ENCODE data around the gene BHLHE40. TPM values are rescaled to one million over a fixed set of nuclear protein-coding genes. Genes with fewer than 3 reads are reported as not detected.

BHLHE40 gene
- total and polyA plus RNA-seq, 2 experiments from 2014 or later, result 1.7 to 2.2 TPM

DNA sequence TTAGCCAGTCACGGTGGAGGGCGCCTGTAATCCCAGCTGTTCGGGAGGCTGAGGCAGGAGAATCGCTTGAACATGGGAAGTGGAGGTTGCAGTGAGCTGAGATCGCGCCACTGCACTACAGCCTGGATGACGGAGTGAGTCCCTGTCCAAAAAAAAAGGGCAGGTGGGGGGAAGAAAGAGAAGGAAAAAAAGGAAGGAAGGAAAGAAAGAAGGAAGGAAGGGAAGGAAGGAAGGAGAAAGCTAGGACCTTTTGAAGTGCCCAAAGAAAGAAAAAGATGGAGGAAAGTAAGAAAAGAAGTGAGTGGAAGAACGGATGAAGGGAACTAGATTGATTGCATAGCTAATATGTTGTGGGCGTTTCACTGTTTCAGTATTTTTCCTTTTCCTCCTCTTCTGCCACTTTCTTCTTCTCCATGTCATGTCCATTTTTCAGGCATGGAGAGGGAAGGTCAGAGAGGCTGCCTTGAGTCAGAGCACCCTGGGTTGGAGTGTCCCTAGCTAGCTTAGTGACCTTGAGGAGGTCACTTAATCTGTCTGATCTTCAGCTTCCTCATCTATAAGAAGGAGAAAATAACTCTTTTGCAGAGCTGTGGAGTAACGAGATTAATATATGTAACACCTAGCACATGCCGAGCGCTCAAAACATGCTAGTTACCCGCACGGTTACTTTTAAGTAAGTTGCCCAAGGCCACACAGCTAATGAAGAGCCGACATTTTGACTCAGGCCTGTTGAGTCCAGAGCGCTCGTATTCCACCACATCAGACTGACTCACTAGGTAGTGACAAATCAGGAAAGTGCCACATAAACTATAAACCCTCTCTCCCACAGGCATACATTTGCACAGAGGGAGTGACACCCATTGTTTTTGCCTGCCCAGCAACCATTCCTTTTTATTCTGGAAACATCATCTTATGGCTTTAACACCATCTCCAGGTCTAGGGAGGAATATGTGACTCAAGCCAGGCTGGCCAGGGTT, 42.2 kb downstream of the BHLHE40 start (continued):
- TF ChIP-seq, protein P1, sequence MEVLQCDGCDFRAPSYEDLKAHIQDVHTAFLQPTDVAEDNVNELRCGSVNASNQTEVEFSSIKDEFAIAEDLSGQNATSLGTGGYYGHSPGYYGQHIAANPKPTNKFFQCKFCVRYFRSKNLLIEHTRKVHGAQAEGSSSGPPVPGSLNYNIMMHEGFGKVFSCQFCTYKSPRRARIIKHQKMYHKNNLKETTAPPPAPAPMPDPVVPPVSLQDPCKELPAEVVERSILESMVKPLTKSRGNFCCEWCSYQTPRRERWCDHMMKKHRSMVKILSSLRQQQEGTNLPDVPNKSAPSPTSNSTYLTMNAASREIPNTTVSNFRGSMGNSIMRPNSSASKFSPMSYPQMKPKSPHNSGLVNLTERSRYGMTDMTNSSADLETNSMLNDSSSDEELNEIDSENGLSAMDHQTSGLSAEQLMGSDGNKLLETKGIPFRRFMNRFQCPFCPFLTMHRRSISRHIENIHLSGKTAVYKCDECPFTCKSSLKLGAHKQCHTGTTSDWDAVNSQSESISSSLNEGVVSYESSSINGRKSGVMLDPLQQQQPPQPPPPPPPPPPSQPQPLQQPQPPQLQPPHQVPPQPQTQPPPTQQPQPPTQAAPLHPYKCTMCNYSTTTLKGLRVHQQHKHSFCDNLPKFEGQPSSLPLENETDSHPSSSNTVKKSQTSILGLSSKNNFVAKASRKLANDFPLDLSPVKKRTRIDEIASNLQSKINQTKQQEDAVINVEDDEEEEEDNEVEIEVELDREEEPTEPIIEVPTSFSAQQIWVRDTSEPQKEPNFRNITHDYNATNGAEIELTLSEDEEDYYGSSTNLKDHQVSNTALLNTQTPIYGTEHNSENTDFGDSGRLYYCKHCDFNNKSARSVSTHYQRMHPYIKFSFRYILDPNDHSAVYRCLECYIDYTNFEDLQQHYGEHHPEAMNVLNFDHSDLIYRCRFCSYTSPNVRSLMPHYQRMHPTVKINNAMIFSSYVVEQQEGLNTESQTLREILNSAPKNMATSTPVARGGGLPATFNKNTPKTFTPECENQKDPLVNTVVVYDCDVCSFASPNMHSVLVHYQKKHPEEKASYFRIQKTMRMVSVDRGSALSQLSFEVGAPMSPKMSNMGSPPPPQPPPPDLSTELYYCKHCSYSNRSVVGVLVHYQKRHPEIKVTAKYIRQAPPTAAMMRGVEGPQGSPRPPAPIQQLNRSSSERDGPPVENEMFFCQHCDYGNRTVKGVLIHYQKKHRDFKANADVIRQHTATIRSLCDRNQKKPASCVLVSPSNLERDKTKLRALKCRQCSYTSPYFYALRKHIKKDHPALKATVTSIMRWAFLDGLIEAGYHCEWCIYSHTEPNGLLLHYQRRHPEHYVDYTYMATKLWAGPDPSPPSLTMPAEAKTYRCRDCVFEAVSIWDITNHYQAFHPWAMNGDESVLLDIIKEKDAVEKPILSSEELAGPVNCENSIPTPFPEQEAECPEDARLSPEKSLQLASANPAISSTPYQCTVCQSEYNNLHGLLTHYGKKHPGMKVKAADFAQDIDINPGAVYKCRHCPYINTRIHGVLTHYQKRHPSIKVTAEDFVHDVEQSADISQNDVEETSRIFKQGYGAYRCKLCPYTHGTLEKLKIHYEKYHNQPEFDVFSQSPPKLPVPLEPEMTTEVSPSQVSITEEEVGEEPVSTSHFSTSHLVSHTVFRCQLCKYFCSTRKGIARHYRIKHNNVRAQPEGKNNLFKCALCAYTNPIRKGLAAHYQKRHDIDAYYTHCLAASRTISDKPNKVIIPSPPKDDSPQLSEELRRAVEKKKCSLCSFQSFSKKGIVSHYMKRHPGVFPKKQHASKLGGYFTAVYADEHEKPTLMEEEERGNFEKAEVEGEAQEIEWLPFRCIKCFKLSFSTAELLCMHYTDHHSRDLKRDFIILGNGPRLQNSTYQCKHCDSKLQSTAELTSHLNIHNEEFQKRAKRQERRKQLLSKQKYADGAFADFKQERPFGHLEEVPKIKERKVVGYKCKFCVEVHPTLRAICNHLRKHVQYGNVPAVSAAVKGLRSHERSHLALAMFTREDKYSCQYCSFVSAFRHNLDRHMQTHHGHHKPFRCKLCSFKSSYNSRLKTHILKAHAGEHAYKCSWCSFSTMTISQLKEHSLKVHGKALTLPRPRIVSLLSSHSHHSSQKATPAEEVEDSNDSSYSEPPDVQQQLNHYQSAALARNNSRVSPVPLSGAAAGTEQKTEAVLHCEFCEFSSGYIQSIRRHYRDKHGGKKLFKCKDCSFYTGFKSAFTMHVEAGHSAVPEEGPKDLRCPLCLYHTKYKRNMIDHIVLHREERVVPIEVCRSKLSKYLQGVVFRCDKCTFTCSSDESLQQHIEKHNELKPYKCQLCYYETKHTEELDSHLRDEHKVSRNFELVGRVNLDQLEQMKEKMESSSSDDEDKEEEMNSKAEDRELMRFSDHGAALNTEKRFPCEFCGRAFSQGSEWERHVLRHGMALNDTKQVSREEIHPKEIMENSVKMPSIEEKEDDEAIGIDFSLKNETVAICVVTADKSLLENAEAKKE (CRISPR knock-in tag; IDR thresholded peaks at IDR 0.05), result no peak
- no peak for TF ChIP-seq ZNF331 (CRISPR knock-in tag; IDR thresholded peaks at IDR 0.05; ENCODE audit: low read depth)

DNA sequence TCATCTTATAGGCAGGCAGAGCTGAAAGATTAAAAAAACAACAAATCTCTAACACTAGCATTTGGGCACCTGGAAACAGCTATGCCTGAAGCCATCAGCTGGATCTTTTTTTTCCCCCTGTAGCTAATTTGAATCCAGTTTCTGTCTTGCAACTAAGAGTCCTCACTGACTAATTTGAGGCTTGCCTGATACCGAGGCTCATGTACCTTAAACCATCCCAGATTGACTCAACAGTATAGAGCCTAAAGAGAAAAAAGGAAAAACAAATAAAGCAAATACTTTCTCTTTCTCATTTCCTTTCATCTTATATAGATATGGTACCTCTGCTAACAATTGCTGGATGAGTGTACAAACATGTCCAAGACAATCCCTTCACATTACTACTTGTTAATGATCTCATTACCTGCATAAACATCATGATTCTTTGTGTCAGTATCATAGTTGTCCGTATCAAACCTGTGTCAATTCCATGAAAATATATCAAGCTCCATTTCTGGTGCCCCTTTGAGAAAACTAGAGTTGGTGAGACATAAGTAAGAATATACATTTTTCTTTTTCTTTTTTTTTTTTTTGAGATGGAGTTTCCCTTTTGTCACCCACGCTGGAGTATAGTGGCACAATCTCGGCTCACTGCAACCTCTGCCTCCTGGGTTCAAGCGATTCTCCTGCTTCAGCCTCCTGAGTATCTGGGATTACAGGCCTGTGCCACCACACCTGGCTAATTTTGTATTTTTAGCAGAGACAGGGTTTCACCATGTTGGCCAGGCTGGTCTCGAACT, 43.1 kb downstream of the BHLHE40 start:
- no peak overlapping the region for H2AFZ ChIP-seq
- no peaks in the 10 kb centered on the region for H4K20me1 ChIP-seq (replicated peaks; ENCODE audit: insufficient read depth)
- H3F3A ChIP-seq (replicated peaks; ENCODE audit: low read depth), result no peaks in the 10 kb centered on the region
- no peak overlapping the region for H3K27ac ChIP-seq (ENCODE audit: low read depth)
- H3K4me3 ChIP-seq, result no peak overlapping the region
- 0 out of 2 replicates have a peak, but pooled peaks cover 6% of the 10 kb centered on the region for H3K4me1 ChIP-seq (ENCODE audit: insufficient read depth)
- H3K27me3 ChIP-seq (ENCODE audit: insufficient read depth), result peaks cover 3% of the 10 kb centered on the region; the same call in 1 of the 2 replicates
- H3K27me3 Mint-ChIP-seq (ENCODE audit: insufficient read depth, low read depth, poor library complexity), result peaks cover 5% of the 10 kb centered on the region
- H3K4me1 Mint-ChIP-seq, result peaks cover 6% of the 10 kb centered on the region; the same call in 2 of the 3 replicates
- no peak overlapping the region for H3K4me3 Mint-ChIP-seq
- no peaks in the 10 kb centered on the region for H3K79me2 ChIP-seq (replicated peaks; ENCODE audit: insufficient read depth)
- no peaks in the 10 kb centered on the region for H3K36me3 Mint-ChIP-seq (ENCODE audit: low read depth)
- ATAC-seq, result no peak
- H3K9me3 Mint-ChIP-seq, result no peaks in the 10 kb centered on the region; the same call in 2 of the 3 replicates
- DNase-seq (ENCODE audit: low spot score), result no peak
- no peaks in the 10 kb centered on the region for H3K36me3 ChIP-seq (ENCODE audit: insufficient read depth)
- H3K9me2 ChIP-seq (ENCODE audit: insufficient read depth), result no peaks in the 10 kb centered on the region
- TF ChIP-seq ZNF331 (CRISPR knock-in tag; IDR thresholded peaks at IDR 0.05; ENCODE audit: low read depth) (no peak), ZNF114 (CRISPR knock-in tag; IDR thresholded peaks at IDR 0.05) (no peak), JUNB (IDR thresholded peaks at IDR 0.05; ENCODE audit: unreplicated experiment) (no peak)
- TF ChIP-seq, protein P2, sequence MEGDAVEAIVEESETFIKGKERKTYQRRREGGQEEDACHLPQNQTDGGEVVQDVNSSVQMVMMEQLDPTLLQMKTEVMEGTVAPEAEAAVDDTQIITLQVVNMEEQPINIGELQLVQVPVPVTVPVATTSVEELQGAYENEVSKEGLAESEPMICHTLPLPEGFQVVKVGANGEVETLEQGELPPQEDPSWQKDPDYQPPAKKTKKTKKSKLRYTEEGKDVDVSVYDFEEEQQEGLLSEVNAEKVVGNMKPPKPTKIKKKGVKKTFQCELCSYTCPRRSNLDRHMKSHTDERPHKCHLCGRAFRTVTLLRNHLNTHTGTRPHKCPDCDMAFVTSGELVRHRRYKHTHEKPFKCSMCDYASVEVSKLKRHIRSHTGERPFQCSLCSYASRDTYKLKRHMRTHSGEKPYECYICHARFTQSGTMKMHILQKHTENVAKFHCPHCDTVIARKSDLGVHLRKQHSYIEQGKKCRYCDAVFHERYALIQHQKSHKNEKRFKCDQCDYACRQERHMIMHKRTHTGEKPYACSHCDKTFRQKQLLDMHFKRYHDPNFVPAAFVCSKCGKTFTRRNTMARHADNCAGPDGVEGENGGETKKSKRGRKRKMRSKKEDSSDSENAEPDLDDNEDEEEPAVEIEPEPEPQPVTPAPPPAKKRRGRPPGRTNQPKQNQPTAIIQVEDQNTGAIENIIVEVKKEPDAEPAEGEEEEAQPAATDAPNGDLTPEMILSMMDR (conservative IDR thresholded peaks at IDR 0.05; ENCODE audit: low read depth in 2 of 2), result no peak
- no peak overlapping the region for H3K4me2 ChIP-seq
- no peak overlapping the region for H3K27ac Mint-ChIP-seq
